SU-DHL-6 (cell line): ENCODE measurements around the gene ITPR1.

Source experiments
- H2AFZ ChIP-seq: fragments of 200-600 bp; sonication (generic); 2 replicates; pipeline ENCODE4 v1.6.1; 2014; ENCODE audit warnings: low read depth, mild to moderate bottlenecking, moderate library complexity, mixed read lengths, antibody characterized with exemption, low read length; ENCODE audit not compliant: severe bottlenecking
- H3F3A ChIP-seq: fragments of 200-600 bp; shearing (Covaris generic); 2 replicates; pipeline ENCODE4 v1.6.0; 2016; ENCODE audit warnings: antibody characterized with exemption, mild to moderate bottlenecking; ENCODE audit not compliant: insufficient read depth
- H3K27ac ChIP-seq: fragments of 200-600 bp; sonication (generic); 2 replicates; pipeline ENCODE4 v1.5.1; 2016; ENCODE audit warnings: low read depth, mild to moderate bottlenecking, low read length, moderate library complexity, mixed read lengths
- H3K27me3 ChIP-seq: fragments of 200-600 bp; sonication (generic), shearing (Covaris generic); 2 replicates; pipeline ENCODE4 v1.6.0; 2014; ENCODE audit warnings: mild to moderate bottlenecking, low read length
- H3K36me3 ChIP-seq: fragments of 200-600 bp; sonication (generic); 2 replicates; pipeline ENCODE4 v1.6.1; 2014; ENCODE audit warnings: mild to moderate bottlenecking, low read length, mixed read lengths
- H3K4me2 ChIP-seq: fragments of 300-600, 200-600 bp; shearing (Covaris generic), sonication (generic); 2 replicates; pipeline ENCODE4 v1.6.0; 2014; ENCODE audit warnings: low read length, low read depth, mild to moderate bottlenecking; ENCODE audit not compliant: poor library complexity, severe bottlenecking
- H3K4me3 ChIP-seq: fragments of 200-600 bp; sonication (generic); 2 replicates; pipeline ENCODE4 v1.5.1; 2014; ENCODE audit warnings: antibody characterized with exemption, low read length, mild to moderate bottlenecking, mixed read lengths; ENCODE audit not compliant: insufficient read depth, poor library complexity, severe bottlenecking
- H3K79me2 ChIP-seq: fragments of 200-600 bp; sonication (generic); 2 replicates; pipeline ENCODE4 v1.6.1; 2014; ENCODE audit warnings: mild to moderate bottlenecking, low read length, moderate library complexity; ENCODE audit not compliant: insufficient read depth
- H3K9ac ChIP-seq: fragments of 200-600 bp; sonication (generic); 2 replicates; pipeline ENCODE4 v1.7.0; 2014; ENCODE audit warnings: mild to moderate bottlenecking, low read length
- H3K9me2 ChIP-seq: fragments of 200-600 bp; sonication (generic); replicated peaks from 2 replicates; pipeline ENCODE4 v1.6.1; 2014; ENCODE audit warnings: low read length; ENCODE audit not compliant: insufficient read depth
- H3K9me3 ChIP-seq: fragments of 200-600 bp; sonication (generic); 2 replicates; pipeline ENCODE4 v1.6.1; 2014; ENCODE audit warnings: low read length, mixed read lengths; ENCODE audit not compliant: insufficient read depth
- H4K20me1 ChIP-seq: fragments of 200-600 bp; sonication (generic); 2 replicates; pipeline ENCODE4 v1.6.1; 2014; ENCODE audit warnings: low read depth, mild to moderate bottlenecking, antibody characterized with exemption, low read length, moderate library complexity, mixed read lengths
- CTCF ChIP-seq: fragments of 200-600 bp; sonication (generic); IDR thresholded peaks from one replicate; pipeline ENCODE4 v1.5.1; 2017; ENCODE audit warnings: antibody characterized with exemption, mild to moderate bottlenecking, low read length, moderate library complexity; ENCODE audit not compliant: insufficient read depth, poor library complexity, severe bottlenecking
- EZH2phosphoT487 ChIP-seq: fragments of 200-600 bp; sonication (generic), shearing (Covaris generic); conservative IDR thresholded peaks from 2 replicates; pipeline ENCODE4 v1.6.1; 2018; ENCODE audit warnings: mild to moderate bottlenecking, antibody characterized with exemption, low read length, moderate library complexity, mixed read lengths

Gene ITPR1

GRCh38 chr3:4744405-4745234 is 251.5 kb downstream of the ITPR1 start:
- Histone ChIP-seq H3K9ac (no peak overlapping the region), H3K27ac (no peak overlapping the region), H3K27me3 (no peaks in the 10 kb centered on the region), H3K4me3 (no peak overlapping the region), H3F3A (no peaks in the 10 kb centered on the region), H3K9me3 (no peaks in the 10 kb centered on the region), H4K20me1 (no peaks in the 10 kb centered on the region), H3K36me3 (no peaks in the 10 kb centered on the region), H3K79me2 (no peaks in the 10 kb centered on the region), H3K9me2 (no peaks in the 10 kb centered on the region), H3K4me2 (no peak overlapping the region), H2AFZ (no peak overlapping the region)
- TF ChIP-seq EZH2phosphoT487 (no peak), CTCF (no peak)

GRCh38 chr3:4745235-4745610 is 252.1 kb downstream of the ITPR1 start:
- Histone ChIP-seq H3K27ac (no peak overlapping the region), H3K4me2 (no peak overlapping the region), H3K9ac (no peak overlapping the region), H4K20me1 (no peaks in the 10 kb centered on the region), H3K9me2 (no peaks in the 10 kb centered on the region), H2AFZ (no peak overlapping the region), H3K27me3 (no peaks in the 10 kb centered on the region), H3K9me3 (no peaks in the 10 kb centered on the region), H3K79me2 (no peaks in the 10 kb centered on the region), H3F3A (no peaks in the 10 kb centered on the region), H3K36me3 (no peaks in the 10 kb centered on the region), H3K4me3 (no peak overlapping the region)
- TF ChIP-seq CTCF, result no peak
- no peak for TF ChIP-seq EZH2phosphoT487

- H3K9me3 ChIP-seq, result no peaks in the 10 kb centered on the region
- H2AFZ ChIP-seq, result no peak overlapping the region
- no peaks in the 10 kb centered on the region for H3K27me3 ChIP-seq
- no peak overlapping the region for H3K27ac ChIP-seq
- no peaks in the 10 kb centered on the region for H4K20me1 ChIP-seq
- H3K4me2 ChIP-seq, result no peak overlapping the region
- no peaks in the 10 kb centered on the region for H3K79me2 ChIP-seq
- H3F3A ChIP-seq, result no peaks in the 10 kb centered on the region
- H3K4me3 ChIP-seq, result no peak overlapping the region
- TF ChIP-seq EZH2phosphoT487, result no peak
- no peak for TF ChIP-seq CTCF
- H3K36me3 ChIP-seq, result no peaks in the 10 kb centered on the region
- no peaks in the 10 kb centered on the region for H3K9me2 ChIP-seq
- H3K9ac ChIP-seq, result no peak overlapping the region
Measured at GRCh38 chr3:4746241-4746958, 253.3 kb downstream of the ITPR1 start.
